GM12873 (cell line): ENCODE data around the gene LCNL1.

Source experiments
- TF ChIP-seq, protein P1 (sequence below): IDR thresholded peaks from 2 replicates; pipeline ENCODE4 v1.5.1; 2012; ENCODE audit warnings: low read depth, mild to moderate bottlenecking, moderate library complexity, low read length, control low read depth; ENCODE audit not compliant: insufficient read depth; ENCODE audit errors: missing control alignments

LCNL1 gene

DNA sequence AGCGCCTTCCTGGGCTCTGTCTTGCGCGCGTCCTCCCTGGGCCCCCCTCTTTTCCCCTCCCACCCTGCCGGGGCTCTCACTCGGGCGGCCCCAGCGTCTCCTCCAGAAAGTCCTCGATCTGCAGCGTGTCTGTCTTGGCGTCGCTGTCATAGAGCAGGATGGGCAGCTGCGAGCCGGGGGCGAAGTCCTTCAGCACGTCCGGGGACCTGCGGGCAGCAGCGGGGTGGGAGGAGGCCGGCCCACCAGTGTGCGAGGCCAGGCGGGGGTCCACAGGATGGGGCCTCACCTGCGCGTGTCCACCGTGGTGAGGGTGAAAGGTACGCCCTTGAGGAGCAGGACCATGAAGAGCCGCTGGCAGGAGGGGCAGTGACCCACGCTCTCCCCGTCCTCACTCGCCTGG, 12.6 kb downstream of the LCNL1 start:
- TF ChIP-seq, protein P1, sequence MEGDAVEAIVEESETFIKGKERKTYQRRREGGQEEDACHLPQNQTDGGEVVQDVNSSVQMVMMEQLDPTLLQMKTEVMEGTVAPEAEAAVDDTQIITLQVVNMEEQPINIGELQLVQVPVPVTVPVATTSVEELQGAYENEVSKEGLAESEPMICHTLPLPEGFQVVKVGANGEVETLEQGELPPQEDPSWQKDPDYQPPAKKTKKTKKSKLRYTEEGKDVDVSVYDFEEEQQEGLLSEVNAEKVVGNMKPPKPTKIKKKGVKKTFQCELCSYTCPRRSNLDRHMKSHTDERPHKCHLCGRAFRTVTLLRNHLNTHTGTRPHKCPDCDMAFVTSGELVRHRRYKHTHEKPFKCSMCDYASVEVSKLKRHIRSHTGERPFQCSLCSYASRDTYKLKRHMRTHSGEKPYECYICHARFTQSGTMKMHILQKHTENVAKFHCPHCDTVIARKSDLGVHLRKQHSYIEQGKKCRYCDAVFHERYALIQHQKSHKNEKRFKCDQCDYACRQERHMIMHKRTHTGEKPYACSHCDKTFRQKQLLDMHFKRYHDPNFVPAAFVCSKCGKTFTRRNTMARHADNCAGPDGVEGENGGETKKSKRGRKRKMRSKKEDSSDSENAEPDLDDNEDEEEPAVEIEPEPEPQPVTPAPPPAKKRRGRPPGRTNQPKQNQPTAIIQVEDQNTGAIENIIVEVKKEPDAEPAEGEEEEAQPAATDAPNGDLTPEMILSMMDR, result no peak

DNA sequence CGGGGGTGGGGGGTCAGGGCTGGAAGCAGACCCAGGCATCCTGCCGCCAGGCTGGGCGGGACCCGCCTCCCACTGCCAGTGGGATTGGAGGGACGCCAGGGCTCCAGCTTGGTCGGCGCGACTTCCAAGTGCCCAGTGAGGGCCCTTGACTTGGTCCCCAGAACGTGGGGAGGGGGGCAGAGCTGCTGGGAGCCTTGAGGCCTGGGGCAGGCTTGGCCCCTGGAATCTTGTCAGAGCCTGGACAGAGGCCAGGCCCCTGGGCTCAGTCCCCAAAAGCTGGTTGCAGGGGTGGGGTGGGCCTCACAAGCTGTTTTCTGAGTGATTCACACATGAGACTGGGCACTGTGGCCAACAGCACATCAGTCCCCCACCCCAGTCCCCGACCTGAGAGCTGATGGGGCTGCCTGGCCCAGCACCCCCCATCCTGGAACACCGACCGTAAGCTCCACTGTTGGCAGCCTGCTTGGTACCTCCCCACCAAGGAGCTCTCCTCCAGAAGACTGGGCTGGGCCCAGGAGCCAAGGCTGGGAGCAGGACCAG, 13.0 kb downstream of the LCNL1 start:
- TF ChIP-seq, protein P1, result no peak

DNA sequence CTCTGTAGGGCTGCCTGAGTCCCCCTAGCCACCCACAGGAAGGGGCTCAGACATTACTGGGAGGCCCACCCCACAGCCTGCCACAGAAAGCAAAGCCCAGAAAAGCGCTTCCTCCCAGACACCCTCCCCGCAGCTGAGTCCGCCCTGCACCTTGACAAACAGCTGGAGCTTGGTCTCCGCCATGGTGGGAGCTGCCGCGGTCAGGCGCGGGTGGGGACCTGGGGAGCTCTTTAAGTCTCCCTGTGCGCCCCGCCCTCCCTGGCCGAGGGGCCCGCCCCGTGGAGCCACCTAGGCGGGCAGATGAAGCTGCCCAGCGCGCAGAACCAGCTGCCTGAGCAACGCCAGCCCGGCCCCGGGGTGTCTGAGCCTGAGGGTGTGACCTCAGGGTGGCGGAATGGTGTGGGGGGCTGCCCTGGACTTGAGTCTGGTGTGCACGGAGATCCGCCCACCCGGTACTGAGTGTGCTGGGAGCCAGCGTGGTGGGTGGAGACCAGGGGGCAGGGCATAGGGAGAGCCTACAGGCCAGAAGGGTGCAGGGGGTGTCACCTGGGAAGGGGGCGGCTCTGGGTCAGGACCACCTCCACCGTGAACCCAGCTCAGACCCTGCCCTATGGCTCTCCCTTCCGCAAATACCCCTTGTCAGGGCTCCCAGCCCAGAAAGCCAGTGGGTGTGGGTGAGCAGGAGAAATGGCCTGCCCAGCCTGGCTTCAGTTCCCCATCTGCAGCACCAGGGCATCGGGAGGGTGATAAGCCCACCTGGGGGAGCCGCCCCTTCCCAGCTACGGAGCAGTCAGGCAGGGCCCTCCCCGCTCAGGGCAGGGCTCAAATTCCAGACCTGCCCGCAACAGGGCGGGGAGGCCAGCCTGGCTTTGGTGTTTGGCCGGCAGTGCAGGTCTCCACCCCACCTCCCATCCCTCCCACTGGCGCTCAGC, 13.8 kb downstream of the LCNL1 start, which contains the start of gene CLIC3:
CLIC3 (minus strand) TSS at position 208 of the 932 bp plus-strand sequence; CDS start at position 183, 25 bp downstream.
- TF ChIP-seq, protein P1, result no peak

DNA sequence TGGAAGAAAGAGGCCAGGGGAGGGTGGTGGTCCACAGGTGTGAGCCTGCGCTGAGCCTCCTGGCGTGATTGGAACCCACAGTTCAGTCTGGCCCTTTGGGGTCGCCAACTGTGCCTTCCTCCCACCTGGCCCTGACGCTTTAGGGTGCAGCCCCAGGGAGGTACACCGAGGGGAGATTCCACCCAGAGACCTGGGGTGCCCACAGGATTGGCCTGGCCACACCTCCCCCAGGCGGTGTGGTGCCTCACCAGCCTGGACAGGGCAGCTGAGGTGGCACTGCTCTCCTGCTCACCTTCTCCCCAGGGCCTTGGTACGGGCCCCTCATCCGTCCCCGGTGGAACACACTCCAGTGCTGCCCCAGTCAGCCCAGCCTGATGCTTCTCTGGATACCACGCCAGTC, 14.6 kb downstream of the LCNL1 start:
- TF ChIP-seq, protein P1, result no peak

DNA sequence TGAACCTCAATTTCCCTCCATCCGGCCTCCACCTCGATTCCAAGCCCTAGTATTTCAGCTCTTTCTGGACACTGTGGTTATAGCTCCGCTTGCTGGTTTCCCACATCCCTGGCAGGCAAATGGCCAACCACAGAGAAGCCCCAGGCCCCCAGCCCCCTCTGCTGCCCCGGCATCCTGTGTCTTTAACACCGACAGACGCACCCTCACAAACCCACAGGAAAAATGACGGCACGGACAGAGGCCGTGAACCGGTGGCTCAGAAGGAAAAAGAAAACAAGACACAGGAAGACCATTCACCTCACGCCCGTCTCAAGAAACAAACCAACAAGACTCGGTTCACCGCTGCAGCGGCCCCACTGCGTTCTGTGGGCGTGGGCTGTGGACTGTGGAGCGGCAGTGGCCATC, 15.0 kb downstream of the LCNL1 start:
- TF ChIP-seq, protein P1, result no peak

DNA sequence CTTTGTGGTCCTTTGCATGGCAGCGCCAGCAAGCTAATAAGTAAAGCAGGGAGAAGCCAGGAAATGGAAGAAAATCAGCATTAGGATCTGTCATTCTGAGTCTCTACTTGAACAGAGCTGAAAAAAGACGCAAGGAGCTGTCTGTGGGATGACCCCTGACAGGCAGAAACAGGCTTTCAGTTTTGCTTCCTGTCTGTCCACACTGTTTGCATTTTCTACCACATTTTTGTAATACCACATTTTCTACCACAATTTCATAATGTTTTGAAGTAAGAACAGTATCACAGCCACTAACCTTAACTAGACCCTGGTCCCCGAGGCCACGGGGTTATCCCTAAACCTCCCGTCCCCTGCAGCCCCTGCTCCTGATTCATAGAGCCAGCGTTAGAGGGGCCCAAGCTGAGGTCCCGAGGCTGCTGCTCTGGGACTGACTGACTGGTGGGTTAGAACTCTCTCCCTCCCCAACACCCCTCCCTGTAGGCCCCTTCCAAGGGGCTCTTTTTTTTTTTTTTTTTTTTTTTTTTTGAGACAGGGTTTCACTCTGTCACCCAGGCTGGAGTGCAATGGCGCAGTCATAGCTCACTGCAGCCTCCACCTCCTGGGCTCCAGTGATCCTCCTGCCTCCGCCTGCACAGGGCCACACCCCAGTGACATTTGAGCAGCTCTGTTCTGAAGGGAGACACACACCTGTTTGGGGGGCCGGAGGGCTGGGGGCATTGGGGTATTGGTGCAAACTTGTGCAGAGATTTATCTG, 17.6 kb downstream of the LCNL1 start:
- TF ChIP-seq, protein P1, result no peak

DNA sequence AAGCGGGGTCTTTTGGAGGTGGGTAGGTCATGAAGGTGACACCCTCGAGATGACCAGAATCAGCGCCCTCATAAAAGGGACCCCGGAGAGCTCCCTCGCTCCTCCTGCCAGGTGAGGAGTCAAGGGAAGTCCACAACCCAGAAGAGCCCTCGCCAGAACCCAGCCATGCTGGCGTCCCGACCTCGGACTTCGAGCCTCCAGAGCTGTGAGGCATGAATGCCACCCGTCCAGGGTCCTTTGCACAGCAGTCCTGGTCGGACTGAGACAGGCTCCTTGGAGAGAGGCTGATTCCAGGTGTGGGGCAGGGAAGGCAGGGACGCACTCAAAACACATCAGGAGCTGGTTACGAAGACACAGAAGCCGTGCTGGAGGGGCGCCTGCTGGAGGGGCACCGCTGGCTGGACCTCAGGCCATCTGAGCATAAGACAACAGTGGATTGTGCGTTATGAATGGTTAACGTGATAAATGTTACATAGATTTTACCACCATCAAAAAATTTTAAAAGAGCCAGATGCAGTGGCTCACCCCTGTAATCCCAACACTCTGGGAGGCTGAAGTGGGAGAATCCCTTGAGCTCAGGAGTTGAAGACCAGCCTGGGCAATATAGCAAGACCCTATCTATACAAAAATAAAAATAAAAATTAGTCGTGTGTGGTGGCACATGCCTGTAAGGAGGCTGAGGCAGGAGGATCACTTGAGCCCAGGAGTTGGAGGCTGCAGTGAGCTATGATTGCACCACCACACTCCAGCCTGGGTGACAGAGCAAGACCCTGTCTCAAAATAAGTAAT, 19.3 kb downstream of the LCNL1 start:
- TF ChIP-seq, protein P1, result no peak
